ENCODE data around the gene CFL2.

Gene CFL2

DNA sequence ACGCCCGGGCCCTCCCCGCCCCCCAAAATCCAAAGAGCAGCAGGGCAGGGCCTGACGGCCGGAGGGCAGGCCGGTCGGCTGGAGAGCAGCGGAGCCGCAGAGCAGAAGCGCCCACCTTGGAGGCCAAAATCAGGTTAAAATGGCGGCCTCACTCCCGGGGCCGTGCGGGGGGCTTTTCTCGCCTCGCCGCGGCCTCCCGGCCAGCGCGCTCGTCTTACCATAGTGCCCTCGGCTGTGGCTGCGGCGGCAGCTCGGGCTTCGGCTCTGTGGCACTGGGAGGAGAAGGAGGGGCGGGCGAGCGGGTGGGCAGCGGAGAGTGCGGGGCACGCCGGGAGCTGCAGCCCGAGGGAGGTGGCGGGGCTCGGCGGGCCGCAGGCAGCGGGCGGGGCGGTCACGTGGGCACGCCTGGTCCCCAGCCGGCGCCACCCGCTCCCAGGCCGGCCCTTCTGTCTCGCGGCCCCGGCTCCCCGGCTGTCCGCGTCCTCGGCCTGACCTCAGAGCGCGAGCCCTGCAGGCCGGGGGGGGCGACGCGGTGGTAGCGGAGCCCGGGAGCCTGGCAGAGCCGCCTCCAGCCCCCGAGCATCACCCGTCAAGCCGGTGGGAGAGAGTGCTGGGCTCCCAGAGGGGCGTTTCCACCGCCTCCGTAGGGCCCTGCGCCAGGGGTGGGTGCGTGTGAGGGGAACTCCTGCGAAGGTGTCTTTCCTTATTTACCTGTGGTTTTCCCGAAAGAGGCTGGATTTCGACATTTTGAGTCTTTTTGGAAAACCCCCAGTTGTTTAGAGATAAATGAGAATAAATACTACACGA is at the start of gene CFL2:
CFL2 (minus strand) TSS at position 274 of the 807 bp plus-strand sequence; CDS start at position 221, 53 bp downstream.
- DNase-seq (ENCODE audit: low read depth): no peak
- in situ Hi-C loops (cut with HindIII; ENCODE audit: low sequenced_read_pairs): no loop called here
- TF ChIP-seq, protein P1, sequence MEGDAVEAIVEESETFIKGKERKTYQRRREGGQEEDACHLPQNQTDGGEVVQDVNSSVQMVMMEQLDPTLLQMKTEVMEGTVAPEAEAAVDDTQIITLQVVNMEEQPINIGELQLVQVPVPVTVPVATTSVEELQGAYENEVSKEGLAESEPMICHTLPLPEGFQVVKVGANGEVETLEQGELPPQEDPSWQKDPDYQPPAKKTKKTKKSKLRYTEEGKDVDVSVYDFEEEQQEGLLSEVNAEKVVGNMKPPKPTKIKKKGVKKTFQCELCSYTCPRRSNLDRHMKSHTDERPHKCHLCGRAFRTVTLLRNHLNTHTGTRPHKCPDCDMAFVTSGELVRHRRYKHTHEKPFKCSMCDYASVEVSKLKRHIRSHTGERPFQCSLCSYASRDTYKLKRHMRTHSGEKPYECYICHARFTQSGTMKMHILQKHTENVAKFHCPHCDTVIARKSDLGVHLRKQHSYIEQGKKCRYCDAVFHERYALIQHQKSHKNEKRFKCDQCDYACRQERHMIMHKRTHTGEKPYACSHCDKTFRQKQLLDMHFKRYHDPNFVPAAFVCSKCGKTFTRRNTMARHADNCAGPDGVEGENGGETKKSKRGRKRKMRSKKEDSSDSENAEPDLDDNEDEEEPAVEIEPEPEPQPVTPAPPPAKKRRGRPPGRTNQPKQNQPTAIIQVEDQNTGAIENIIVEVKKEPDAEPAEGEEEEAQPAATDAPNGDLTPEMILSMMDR (IDR thresholded peaks at IDR 0.05; ENCODE audit: low read depth, low read length, missing control alignments): no peak
- H3K4me3 ChIP-seq (ENCODE audit: low read depth, low read length): peak within 1 kb of the TSS; percentile 74

DNA sequence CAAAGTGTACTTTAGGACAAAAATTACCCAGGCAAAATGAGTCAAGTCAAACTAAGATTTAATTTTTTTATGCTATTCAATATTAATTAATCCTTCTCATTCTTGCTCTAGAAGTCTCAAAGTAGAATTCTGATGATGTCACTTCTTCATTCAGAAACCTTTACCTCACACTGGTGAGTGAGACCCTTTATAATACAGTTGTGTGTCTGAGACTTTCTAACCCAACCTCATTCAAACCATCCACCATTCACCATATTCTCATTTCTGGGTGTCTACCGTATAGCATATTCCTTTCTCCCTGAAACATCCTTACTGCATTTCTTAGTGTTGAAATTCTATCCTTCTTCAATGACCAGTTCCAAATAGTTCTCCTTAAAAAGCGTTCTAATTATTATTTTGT is 40.8 kb upstream of the CFL2 start:
- in situ Hi-C loops (cut with HindIII; ENCODE audit: low sequenced_read_pairs): no loop called here
- DNase-seq (ENCODE audit: low read depth): no peak
- TF ChIP-seq, protein P1 (IDR thresholded peaks at IDR 0.05; ENCODE audit: low read depth, low read length, missing control alignments): no peak
- H3K4me3 ChIP-seq (ENCODE audit: low read depth, low read length): no peak overlapping the region

DNA sequence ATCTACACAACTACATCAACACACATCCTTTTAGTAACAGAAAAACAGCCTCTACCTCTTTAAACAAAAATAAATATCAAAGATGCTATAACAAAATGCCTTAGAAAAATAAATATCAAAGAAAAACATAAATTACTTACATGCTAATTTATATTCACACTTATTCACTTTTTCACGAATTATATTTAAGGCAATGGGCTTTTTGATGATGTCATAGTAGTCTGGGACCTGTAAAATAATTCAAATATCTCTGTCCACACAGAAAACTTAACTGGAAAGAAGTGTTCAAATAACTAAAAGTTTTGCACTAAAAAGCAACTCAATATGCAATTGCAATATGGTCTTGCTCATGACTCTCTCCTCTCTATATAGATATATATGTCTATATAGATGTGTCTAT is 40.3 kb upstream of the CFL2 start:
- TF ChIP-seq, protein P1 (IDR thresholded peaks at IDR 0.05; ENCODE audit: low read depth, low read length, missing control alignments): no peak
- in situ Hi-C loops (cut with HindIII; ENCODE audit: low sequenced_read_pairs): no loop called here
- DNase-seq (ENCODE audit: low read depth): no peak
- no peak overlapping the region for H3K4me3 ChIP-seq (ENCODE audit: low read depth, low read length)

DNA sequence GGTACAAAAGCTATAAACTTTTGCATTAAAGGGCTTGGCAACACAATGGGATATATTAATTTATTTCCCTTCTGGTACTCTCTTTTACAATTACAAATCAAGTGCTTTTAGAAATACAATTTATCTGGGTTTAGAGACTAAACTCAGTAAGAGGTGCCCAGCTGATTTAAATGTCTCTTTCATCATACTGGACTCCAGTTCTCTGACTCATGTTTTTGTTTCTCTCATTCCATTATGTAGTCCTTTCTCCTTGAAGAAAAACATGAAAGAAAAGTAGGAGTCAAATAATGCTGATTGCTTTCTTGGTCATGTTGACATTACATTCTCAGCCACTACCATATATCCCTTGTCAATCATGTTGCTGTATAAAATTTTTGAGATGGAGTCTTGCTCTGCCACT is 36.3 kb upstream of the CFL2 start:
- peak; percentile 37 for DNase-seq (ENCODE audit: low read depth)
- in situ Hi-C loops (cut with HindIII; ENCODE audit: low sequenced_read_pairs): no loop called here

DNA sequence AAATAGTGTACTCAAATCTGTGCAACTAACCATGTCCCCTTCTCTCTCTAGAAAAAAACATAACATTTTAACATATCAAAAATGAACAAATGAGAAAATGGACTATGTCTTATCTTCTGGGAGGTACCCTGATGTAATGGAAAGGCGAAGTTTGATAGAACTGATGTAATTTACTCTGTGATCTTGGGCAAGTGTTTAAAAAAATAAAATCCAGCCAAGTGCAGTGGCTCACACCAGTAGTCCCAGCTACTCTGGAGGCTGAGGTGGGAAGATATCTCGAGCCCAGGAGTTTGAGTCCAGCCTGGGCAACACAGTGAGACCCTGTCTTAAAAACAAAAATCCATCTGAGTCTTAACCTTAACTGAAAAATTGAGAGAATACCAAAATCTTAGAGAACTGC is 35.8 kb upstream of the CFL2 start:
- H3K4me3 ChIP-seq (ENCODE audit: low read depth, low read length): no peak overlapping the region
- TF ChIP-seq, protein P1 (IDR thresholded peaks at IDR 0.05; ENCODE audit: low read depth, low read length, missing control alignments): no peak
- DNase-seq (ENCODE audit: low read depth): no peak
- in situ Hi-C loops (cut with HindIII; ENCODE audit: low sequenced_read_pairs): no loop called here

More for the DNA sequence above, 36.3 kb upstream of the CFL2 start:
- H3K4me3 ChIP-seq (ENCODE audit: low read depth, low read length): no peak overlapping the region
- TF ChIP-seq, protein P1 (IDR thresholded peaks at IDR 0.05; ENCODE audit: low read depth, low read length, missing control alignments): no peak

DNA sequence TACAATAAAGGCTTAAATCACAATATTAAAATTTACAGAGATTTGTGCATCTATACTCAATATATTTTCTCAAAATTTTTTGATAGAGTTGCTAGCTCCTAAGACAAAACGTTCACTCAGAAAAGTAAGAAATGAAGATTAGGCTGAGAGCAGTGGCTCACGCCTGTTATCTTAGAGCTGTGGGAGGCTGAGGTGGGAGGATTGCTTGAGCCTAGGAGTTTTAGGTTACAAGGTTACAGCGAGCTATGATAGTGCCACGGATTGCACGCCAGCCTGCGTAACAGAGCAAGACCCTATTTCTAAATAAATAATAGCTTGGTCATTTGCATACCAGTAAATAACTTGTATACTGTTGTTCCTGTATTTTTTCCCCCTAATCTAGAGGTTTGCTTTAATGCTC is 35.0 kb upstream of the CFL2 start:
- no peak for DNase-seq (ENCODE audit: low read depth)
- no peak overlapping the region for H3K4me3 ChIP-seq (ENCODE audit: low read depth, low read length)
- in situ Hi-C loops (cut with HindIII; ENCODE audit: low sequenced_read_pairs): no loop called here

More for the DNA sequence above, 35.0 kb upstream of the CFL2 start:
- TF ChIP-seq, protein P1 (IDR thresholded peaks at IDR 0.05; ENCODE audit: low read depth, low read length, missing control alignments): no peak
